ENCODE data around the gene MOV10.

DNA sequence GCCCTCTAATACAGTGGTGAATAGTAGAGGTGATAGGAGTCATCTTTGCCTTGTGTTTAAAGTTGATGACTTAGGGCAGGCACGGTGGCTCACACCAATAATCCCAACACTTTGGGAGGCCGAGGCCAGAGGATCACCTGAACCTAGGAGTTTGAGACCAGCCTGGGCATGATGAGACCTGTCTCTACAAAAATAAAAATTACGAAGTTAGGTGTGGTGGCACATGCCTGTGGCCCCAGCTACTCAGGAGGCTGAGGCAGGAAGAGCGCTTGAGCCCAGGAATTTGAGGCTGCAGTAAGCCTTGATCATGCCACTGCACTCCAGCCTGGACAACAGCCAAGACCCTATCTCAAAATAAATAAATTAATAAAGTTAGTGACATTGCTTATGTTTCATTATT, 28.2 kb upstream of the MOV10 start:
- TF ChIP-seq, protein P1, sequence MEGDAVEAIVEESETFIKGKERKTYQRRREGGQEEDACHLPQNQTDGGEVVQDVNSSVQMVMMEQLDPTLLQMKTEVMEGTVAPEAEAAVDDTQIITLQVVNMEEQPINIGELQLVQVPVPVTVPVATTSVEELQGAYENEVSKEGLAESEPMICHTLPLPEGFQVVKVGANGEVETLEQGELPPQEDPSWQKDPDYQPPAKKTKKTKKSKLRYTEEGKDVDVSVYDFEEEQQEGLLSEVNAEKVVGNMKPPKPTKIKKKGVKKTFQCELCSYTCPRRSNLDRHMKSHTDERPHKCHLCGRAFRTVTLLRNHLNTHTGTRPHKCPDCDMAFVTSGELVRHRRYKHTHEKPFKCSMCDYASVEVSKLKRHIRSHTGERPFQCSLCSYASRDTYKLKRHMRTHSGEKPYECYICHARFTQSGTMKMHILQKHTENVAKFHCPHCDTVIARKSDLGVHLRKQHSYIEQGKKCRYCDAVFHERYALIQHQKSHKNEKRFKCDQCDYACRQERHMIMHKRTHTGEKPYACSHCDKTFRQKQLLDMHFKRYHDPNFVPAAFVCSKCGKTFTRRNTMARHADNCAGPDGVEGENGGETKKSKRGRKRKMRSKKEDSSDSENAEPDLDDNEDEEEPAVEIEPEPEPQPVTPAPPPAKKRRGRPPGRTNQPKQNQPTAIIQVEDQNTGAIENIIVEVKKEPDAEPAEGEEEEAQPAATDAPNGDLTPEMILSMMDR (IDR thresholded peaks at IDR 0.05; ENCODE audit: poor library complexity, severe bottlenecking) = no peak
- no peak for TF ChIP-seq SMC3 (conservative IDR thresholded peaks at IDR 0.05; ENCODE audit: poor library complexity)
